Effector CD4-positive, alpha-beta T cell (primary cell): ENCODE measurements around the gene STX12.
"Not testable (repeated sequence)": the region's sequence is repeated elsewhere in the genome, so short reads cannot be mapped to it uniquely, and the experiment has no call there.

Source experiments
- DNase-seq: peaks from one replicate; pipeline ENCODE4 v3.0.0-alpha.2; 2020
- total RNA-seq: gene quantifications from one replicate; lab custom pipeline; 2026; lab: John Stamatoyannopoulos, UW

The STX12 gene
- 27.6 reads per million, percentile 54 among the genes with 10 or more reads in this experiment for total RNA-seq

DNA sequence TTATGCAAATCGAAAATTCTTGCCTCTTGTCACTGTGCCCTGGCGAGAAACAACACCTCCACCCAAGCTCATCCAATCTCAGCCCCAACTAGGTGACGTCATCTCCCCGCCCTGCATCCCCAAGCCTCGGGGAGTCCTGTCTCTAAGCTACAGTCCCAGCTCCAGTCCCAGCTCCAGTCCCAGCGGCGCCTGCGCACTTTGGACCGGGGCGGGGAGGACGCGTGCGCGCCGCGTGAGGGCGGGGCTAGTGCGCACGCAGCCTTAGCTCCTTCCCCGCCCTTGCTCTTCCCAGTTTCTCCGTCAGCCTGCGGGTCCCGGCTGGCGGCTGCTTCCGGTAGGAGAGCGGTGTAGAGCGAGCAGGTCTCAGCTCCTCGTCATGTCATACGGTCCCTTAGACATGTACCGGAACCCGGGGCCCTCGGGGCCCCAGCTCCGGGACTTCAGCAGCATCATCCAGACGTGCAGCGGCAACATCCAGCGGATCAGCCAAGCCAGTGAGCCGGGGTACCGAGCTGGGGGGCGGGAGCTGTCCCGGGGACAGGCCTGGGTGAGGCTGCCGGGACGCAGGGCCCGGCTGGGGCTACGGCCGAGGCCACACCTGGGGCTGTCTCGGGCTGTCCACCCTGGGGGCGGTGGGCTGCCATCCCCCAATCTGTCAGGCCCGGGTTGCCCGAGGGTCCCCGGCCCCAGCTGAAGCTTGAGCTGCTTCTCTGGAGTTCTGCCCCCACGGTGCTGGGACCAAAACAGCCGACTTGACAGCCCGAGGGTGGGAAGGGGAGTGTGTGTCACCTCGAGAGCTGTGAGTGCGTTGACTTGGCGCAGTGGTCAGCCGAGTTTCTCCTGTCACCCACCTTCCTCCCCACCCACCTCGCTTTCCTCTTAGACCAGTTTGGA, at the start of gene STX12:
STX12 (plus strand) TSS at position 288 of the 894 bp plus-strand sequence; CDS start at position 377, 89 bp downstream.
- DNase-seq, result peak; percentile 98

DNA sequence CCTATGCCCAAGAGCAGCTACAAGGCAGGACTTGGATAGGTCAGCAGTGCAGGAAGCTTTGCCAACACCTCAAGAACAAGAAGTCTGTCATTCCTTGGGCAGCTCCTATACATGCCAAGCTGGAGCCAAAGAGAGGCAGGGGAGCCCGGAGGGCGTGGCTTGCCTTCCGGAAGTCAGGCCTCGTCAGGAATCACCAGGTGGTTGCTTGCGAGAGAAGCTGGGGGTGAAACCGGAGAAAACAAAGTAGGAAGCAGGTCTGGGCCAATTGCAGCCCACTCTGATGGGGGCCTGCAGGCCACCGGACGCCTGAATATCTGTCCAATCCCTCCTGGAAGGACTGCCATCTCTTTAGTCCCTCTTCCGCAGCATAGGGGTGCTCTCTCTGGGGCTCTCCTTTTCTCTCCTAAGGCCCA, 48.1 kb upstream of the STX12 start:
- DNase-seq, result no peak

- DNase-seq, result peak; percentile 99
Measured at GRCh38 chr1:27725374-27726172, 47.4 kb upstream of the STX12 start, which contains the start of gene FAM76A. FAM76A (plus strand) TSS chr1:27725961; CDS start chr1:27726081, 120 bp downstream.

DNA sequence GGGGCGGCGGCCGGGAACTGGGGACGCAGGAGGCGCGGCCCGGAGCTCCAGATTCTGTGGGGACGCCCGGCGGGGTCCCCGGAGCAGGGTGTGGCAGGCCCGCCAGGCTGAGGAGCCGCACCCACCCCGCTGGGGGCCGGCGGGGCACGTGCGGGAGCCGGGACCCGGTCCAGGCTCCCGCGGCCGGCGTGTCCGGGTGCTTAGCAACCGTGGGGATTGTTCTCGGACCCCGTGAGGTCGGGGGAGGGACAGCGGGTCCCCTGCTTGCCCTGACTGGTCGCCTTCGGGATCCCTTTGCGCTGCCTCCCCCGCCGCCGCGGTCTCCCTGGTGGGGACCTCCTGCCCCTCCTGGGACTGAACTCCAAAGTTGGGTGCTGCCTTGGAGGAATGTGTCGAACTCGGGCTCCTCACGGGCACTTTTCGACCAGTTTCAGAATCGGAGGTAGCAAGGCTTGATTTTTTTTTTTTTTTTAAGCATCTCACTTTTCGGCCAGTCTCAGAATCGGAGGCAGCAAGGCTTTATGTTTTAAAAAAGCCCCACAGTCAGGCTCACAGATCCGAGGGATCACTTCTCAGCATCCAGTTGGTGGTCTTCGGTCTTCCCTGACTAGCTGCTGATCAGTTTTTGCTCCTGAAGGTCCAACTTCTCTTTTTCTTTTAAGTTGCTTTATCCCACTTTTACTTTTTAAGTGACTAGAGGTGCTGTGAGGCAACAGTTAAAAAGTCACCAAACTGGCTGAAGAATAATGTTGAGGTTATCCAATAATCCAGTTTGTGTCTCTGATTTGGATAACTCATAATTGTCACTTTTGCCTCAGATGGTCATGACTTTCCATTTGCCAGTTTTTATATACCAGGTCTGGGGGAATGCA, 46.6 kb upstream of the STX12 start:
- DNase-seq, result peak; percentile 25

GRCh38 chr1:27727126-27727525, 45.9 kb upstream of the STX12 start:
- no peak for DNase-seq

- no peak for DNase-seq
Measured at GRCh38 chr1:27736252-27736651, 36.8 kb upstream of the STX12 start.

- DNase-seq, result no peak
Measured at GRCh38 chr1:27741121-27741520, 31.9 kb upstream of the STX12 start.

- no peak for DNase-seq
Measured at GRCh38 chr1:27744556-27744955, 28.5 kb upstream of the STX12 start.

DNA sequence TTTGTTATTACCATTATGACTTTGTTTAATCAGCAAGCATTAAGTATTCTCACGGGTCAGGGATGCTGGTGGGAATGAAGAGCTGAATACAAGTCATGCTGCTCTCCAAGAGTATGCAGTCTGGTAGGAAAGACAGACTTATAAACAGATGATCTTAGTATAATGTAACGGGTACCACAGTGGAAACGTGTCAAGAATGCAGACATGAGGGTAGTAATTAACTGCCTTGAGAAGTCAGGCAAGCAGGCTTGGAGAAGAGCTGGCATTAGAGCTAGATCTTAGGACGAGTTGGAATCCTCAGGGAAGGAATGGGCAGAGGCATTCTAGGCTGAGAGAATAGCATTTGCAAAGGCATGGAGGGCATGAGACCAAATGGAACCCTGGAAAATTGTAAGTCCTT, 27.6 kb upstream of the STX12 start:
- no peak for DNase-seq

- no peak for DNase-seq
Measured at GRCh38 chr1:27752360-27752759, 20.7 kb upstream of the STX12 start.

DNA sequence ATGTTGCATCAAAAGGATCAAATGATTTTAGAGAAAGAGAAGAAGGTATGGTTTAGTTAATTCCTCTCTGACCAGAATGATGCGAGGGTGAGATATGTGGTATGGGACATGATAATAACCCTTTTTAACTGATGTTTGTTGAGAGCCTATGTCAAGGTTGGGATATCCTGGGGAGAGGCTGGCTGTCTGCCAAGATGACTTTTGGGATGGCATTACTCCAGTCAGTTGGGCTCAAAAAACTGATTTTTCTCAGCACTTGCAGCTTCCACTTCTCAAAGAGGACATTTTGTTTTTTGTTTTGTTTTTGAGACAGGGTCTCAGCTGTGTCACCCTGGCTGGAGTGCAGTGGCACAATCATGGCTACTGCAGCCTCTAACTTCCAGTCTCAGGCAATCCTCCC, 17.7 kb upstream of the STX12 start:
- no peak for DNase-seq

GRCh38 chr1:27755865-27756264, 17.2 kb upstream of the STX12 start:
- DNase-seq, result no peak

DNA sequence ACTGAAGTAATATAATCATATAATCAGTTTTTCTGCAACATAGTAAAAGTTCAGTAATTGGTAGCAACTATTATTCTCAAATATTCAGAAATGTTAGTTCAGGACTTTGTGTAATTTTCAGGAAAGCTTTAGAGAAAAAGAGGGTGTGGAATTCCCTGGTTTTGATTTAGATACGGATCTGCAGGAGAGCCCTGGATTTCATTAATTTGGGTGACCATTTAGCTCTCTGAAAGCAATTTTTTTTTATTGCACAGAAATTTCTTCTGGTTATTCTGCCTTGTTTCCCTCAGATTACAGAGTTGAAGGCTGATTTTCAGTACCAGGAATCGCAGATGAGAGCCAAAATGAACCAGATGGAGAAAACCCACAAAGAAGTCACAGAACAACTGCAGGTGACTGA, 13.8 kb upstream of the STX12 start:
- no peak for DNase-seq

DNA sequence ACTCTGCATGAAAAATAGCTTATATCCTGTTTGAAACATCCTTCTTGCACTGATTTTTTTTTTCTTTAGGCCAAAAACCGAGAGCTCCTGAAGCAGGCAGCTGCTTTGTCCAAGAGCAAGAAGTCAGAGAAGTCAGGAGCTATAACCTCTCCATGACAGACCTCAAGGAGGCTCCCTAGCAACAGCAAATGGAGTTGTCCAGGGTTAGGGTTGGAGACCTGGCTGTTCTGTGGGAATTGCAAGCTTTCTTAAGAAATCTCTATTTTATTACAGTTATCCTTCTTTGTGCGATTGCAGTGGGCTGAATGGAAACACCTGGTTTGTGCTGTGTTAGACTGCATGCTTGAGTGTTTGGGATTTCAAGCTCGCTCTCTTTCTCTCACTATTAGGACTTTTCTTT, 12.6 kb upstream of the STX12 start:
- DNase-seq, result no peak

DNA sequence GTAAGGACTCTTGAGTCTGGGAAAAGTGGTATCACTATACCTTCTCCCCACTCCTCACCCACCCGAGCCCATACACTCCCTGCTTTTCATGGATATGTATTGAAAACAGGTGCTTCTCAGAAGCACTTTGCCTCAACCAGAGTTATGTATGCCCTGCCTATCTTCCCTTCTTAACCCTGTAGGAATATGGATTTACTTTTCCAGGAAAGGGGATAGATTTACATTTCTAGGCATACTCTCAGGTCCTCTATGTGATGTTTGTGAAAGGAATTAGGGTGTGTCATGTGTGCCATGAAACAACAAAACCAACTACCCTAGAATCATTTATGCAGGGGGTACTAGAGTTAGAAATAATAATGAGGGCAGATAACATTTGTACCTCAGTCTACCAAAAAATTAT, 11.0 kb upstream of the STX12 start:
- DNase-seq, result no peak

GRCh38 chr1:27763358-27763757, 9.7 kb upstream of the STX12 start:
- DNase-seq, result no peak

DNA sequence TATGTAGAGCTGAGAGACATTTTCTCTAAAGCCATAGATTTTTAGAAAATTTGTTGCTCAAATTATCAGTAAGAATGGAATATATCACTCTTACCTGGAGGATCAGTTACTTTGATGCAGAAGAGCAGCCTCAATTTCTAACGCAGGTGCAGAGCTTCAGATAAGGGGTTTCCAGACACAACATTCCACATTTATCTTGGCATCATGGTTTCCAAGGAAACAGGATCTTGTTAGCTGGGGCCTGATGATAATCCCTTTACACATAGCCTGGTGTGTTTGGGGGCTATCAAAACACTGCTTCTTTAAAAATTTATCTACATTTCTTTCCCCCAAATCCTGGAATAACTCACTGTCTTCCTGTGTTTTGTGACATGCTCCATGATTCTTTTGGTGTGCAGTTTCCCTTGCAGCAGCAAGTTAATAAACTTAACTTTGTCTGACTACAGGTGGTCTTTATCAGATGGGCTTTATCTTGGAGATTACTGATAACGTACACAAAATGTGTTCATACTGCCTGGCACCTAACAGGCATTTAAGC, 2.7 kb upstream of the STX12 start:
- no peak for DNase-seq

GRCh38 chr1:27772036-27772931, 735 bp upstream of the STX12 start:
- DNase-seq, result no peak

DNA sequence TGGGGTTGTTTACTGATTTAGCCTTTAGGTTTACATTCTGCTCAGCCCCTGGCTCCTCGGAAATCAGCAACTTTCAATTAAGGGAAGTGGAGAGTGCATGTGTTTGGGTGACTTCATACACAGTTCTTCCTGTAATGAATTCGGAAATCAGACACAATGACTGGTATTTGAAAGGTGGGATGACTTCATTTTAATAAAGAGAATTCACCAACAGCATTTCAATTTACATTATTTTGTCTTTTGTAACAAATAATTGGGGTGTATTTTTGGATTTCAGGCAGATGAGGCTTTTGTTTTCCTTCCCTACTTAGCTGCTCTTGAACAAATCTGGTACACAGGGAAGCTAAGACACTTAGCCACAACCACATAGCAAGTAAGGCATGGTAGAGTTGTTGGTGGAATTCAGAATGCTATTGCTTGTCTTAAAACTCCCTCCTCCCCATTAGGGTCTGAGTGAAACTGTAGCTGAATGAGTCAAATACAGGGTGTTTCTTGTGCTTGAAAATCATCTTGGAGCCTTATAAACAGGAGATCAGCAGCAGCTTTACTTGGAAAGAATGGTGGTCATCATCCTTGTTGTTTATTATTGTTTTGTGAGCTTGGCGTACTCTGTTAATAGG, 917 bp downstream of the STX12 start:
- no peak for DNase-seq

GRCh38 chr1:27774654-27775053, 1.6 kb downstream of the STX12 start:
- DNase-seq, result no peak

DNA sequence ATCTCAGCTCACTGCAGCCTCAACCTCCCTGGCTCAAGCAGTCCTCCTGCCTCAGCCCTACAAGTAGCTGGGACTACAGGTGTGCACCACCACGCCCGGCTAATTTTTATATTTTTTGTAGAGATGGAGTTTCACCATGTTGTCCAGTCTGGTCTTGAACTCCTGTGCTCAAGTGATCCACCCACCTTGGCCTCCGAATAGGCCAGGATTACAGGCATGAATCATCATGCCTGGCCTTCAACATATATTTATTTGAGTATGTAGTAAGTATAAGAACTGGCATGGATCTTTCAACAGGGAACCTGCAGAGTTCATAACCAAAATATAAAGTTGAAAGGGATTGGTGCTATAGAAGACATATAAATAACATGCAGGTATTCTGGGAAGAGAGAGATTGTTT, 2.3 kb downstream of the STX12 start:
- not testable (repeated sequence) for DNase-seq
